HCT116 (cell line): ENCODE data around the gene KCND1. TPM values are rescaled to one million over a fixed set of nuclear protein-coding genes. Genes with fewer than 3 reads are reported as not detected.

Experiments
- ATAC-seq: fragments of 200-7000 bp; cut with Tn5 transposase; 2 replicates; pipeline ENCODE4 v1.9.1; 2020; ENCODE audit warnings: mild to moderate bottlenecking, moderate library complexity
- BruUV-seq: library from RNA; stranded (reverse); fragments of 400-500 nt; replicated peaks from 2 replicates; lab custom pipeline; 2021; lab: Mats Ljungman, UMichigan
- CTCF ChIA-PET: fragments of 300-600 bp; sonication (Branson Sonifier 250); formaldehyde crosslinking; loops from one replicate; lab custom pipeline; 2021; ENCODE audit warnings: antibody characterized with exemption; lab: Charles Lee
- POLR2A ChIA-PET: fragments of 300-600, 350-600 bp; sonication (Branson Sonifier 250); formaldehyde crosslinking; loops from one replicate; lab custom pipeline; 2021; ENCODE audit warnings: antibody characterized with exemption; lab: Charles Lee
- RAD21 ChIA-PET, 2 experiments: fragments of 300-600 bp; sonication (Branson Sonifier 250); formaldehyde crosslinking; loops; one replicate each; lab custom pipeline; 2023; ENCODE audit warnings: low total read pairs in 2 of 2; ENCODE audit not compliant: uncharacterized antibody in 2 of 2, unreplicated experiment in 2 of 2, low non-redundant PET in 1 of 2; lab: Charles Lee
- DNase-seq: peaks from one replicate; pipeline ENCODE4 v3.0.0-alpha.2; 2010; ENCODE audit warnings: low read depth, low spot score
- H2AFZ ChIP-seq: fragments of 200-600 bp; shearing (Covaris generic), sonication (generic); 2 replicates; pipeline ENCODE4 v1.6.1; 2017; ENCODE audit warnings: low read depth, mixed run types, mixed read lengths, antibody characterized with exemption, low read length; ENCODE audit not compliant: poor library complexity, severe bottlenecking
- H3K27ac ChIP-seq: 2 replicates; pipeline ENCODE4 v1.5.1; 2012; ENCODE audit warnings: low read depth, low read length
- H3K27me3 ChIP-seq: fragments of 200-600 bp; sonication (generic); 2 replicates; pipeline ENCODE4 v1.6.1; 2016; ENCODE audit warnings: mixed run types, low read length, mixed read lengths; ENCODE audit not compliant: insufficient read depth
- H3K36me3 ChIP-seq, 2 experiments: fragments of 200-500 bp in 1 of 2; fragments of 200-600 bp in 1 of 2; sonication (Bioruptor generic) in 1 of 2; sonication (generic) in 1 of 2; 2 replicates each; pipeline versions ENCODE4 v1.5.1 to v1.6.1; 2014 to 2016; ENCODE audit warnings: low read length in 2 of 2, inconsistent platforms in 1 of 2, mixed read lengths in 1 of 2, mixed run types in 1 of 2; ENCODE audit not compliant: insufficient read depth in 2 of 2, control insufficient read depth in 1 of 2
- H3K4me1 ChIP-seq, 2 experiments: fragments of 200-600 bp in 1 of 2; sonication (generic) in 1 of 2; 2 replicates each; pipeline versions ENCODE4 v1.5.1 to v1.6.1; 2012 to 2017; ENCODE audit warnings: low read length in 2 of 2, inconsistent platforms in 1 of 2, mild to moderate bottlenecking in 1 of 2, mixed read lengths in 1 of 2, mixed run types in 1 of 2, moderate library complexity in 1 of 2; ENCODE audit not compliant: insufficient read depth in 2 of 2, control insufficient read depth in 1 of 2
- H3K4me2 ChIP-seq: fragments of 200-600 bp; sonication (generic); 2 replicates; pipeline ENCODE4 v1.6.1; 2017; ENCODE audit warnings: mixed run types, low read length, mixed read lengths
- H3K4me3 ChIP-seq, 2 experiments: fragments of 200-600 bp in 1 of 2; sonication (generic) in 1 of 2; replicated peaks in 1 of 2; 2 replicates each; pipeline ENCODE4 v1.5.1; 2011 to 2016; ENCODE audit warnings: low read length in 2 of 2, control low read depth in 1 of 2, low read depth in 1 of 2, mild to moderate bottlenecking in 1 of 2, mixed read lengths in 1 of 2, mixed run types in 1 of 2
- H3K79me2 ChIP-seq: fragments of 200-600 bp; sonication (generic); 2 replicates; pipeline ENCODE4 v1.6.1; 2017; ENCODE audit warnings: mild to moderate bottlenecking, mixed run types, low read length, moderate library complexity, mixed read lengths; ENCODE audit not compliant: insufficient read depth
- H3K9ac ChIP-seq: fragments of 200-600 bp; sonication (generic); 2 replicates; pipeline ENCODE4 v1.6.1; 2016; ENCODE audit warnings: low read length, mixed read lengths
- H3K9me2 ChIP-seq: fragments of 200-600 bp; sonication (generic), shearing (Covaris generic); 2 replicates; pipeline ENCODE4 v1.6.1; 2017; ENCODE audit warnings: mixed run types, mild to moderate bottlenecking, moderate library complexity; ENCODE audit not compliant: insufficient read depth
- H3K9me3 ChIP-seq, 2 experiments: fragments of 200-500 bp in 1 of 2; fragments of 200-600 bp in 1 of 2; sonication (Bioruptor generic) in 1 of 2; sonication (generic) in 1 of 2; 2 replicates each; pipeline ENCODE4 v1.6.1; 2014 to 2017; ENCODE audit warnings: low read length in 2 of 2, mixed read lengths in 2 of 2, inconsistent platforms in 1 of 2, low read depth in 1 of 2, mild to moderate bottlenecking in 1 of 2, mixed run types in 1 of 2, moderate library complexity in 1 of 2; ENCODE audit not compliant: control insufficient read depth in 1 of 2, insufficient read depth in 1 of 2
- H4K20me1 ChIP-seq: fragments of 200-600 bp; sonication (generic), shearing (Covaris generic); 2 replicates; pipeline ENCODE4 v1.6.1; 2017; ENCODE audit warnings: mixed run types, mild to moderate bottlenecking, moderate library complexity; ENCODE audit not compliant: insufficient read depth
- CEBPB ChIP-seq: IDR thresholded peaks from 2 replicates; pipeline ENCODE4 v1.6.1; 2012; ENCODE audit warnings: low read depth
- EGR1 ChIP-seq: IDR thresholded peaks from 2 replicates; pipeline ENCODE4 v1.6.1; 2012; ENCODE audit warnings: low read depth
- EZH2phosphoT487 ChIP-seq: fragments of 200-600 bp; IDR thresholded peaks from 2 replicates; pipeline ENCODE4 v1.6.1; 2018; ENCODE audit warnings: antibody characterized with exemption, borderline replicate concordance
- JUND ChIP-seq: IDR thresholded peaks from 2 replicates; pipeline ENCODE4 v1.6.1; 2012
- POLR2A ChIP-seq: IDR thresholded peaks from 2 replicates; pipeline ENCODE4 v1.7.0; 2011; ENCODE audit warnings: borderline replicate concordance; ENCODE audit not compliant: insufficient read depth, insufficient read length; ENCODE audit errors: extremely low read depth
- POLR2AphosphoS5 ChIP-seq: IDR thresholded peaks from 2 replicates; pipeline ENCODE4 v1.6.1; 2011; ENCODE audit warnings: mild to moderate bottlenecking, low read depth, low read length, moderate library complexity
- RAD21 ChIP-seq: IDR thresholded peaks from 2 replicates; pipeline ENCODE4 v1.6.1; 2012; ENCODE audit warnings: low read depth, mild to moderate bottlenecking
- SP1 ChIP-seq: IDR thresholded peaks from 2 replicates; pipeline ENCODE4 v1.6.1; 2012; ENCODE audit warnings: low read depth
- SRF ChIP-seq: IDR thresholded peaks from 2 replicates; pipeline ENCODE4 v1.6.1; 2012; ENCODE audit warnings: low read depth
- TCF7L2 ChIP-seq: IDR thresholded peaks from 2 replicates; pipeline ENCODE4 v1.7.0; 2011; ENCODE audit warnings: borderline replicate concordance, inconsistent platforms; ENCODE audit not compliant: insufficient read depth, insufficient read length; ENCODE audit errors: extremely low read depth
- YY1 ChIP-seq: IDR thresholded peaks from 2 replicates; pipeline ENCODE4 v1.6.1; 2011; ENCODE audit warnings: low read length, low read depth, moderate library complexity, mild to moderate bottlenecking; ENCODE audit not compliant: insufficient replicate concordance; ENCODE audit errors: extremely low read depth
- ZFX ChIP-seq: fragments of 450-650 bp; IDR thresholded peaks from 2 replicates; pipeline ENCODE4 v1.6.1; 2017
- intact Hi-C: fragments of 100-400 bp; cut with micrococcal nuclease; formaldehyde crosslinking; loops from 2 replicates; pipeline ENCODE4 v1.10.0; 2022
- total RNA-seq: library from RNA; stranded (reverse); gene quantifications from one replicate; pipeline ENCODE4 v1.2.1, GENCODE V29; 2021; ENCODE audit not compliant: unreplicated experiment
- TF ChIP-seq, protein P1 (sequence below), 3 experiments: fragments of 200-600 bp in 1 of 3; sonication (generic) in 1 of 3; IDR thresholded peaks in 2 of 3; conservative IDR thresholded peaks in 1 of 3; 2 replicates each; pipeline ENCODE4 v1.5.1; 2012 to 2017; ENCODE audit warnings: low read depth in 2 of 3, low read length in 2 of 3, antibody characterized with exemption in 1 of 3, borderline replicate concordance in 1 of 3, control low read depth in 1 of 3, mild to moderate bottlenecking in 1 of 3, mixed read lengths in 1 of 3, mixed run types in 1 of 3, moderate library complexity in 1 of 3; ENCODE audit not compliant: insufficient read depth in 1 of 3
- TF ChIP-seq, protein P2 (sequence below): IDR thresholded peaks from 2 replicates; pipeline ENCODE4 v1.6.1; 2012
- TF ChIP-seq, protein P3 (sequence below): IDR thresholded peaks from 2 replicates; pipeline ENCODE4 v1.6.1; 2012

KCND1 gene
- total RNA-seq, 1 experiment from 2014 or later, result 5.5 TPM

DNA sequence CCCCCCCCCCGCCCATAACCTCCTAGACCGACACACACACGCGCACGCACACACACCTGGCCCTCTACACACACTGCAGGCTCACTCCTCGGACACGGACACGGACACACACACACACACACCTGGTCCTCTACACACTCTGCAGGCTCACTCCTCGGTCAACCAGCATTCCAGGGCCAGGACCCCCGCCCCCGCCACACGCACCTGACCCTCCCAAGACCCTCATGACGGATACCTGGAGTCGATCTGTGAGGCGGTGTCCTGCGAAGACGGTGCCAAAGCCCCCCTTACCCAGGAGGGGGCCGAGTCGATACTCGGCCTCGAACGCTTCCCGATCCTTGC is 53.4 kb downstream of the KCND1 start (continued):
- TF ChIP-seq, protein P1, sequence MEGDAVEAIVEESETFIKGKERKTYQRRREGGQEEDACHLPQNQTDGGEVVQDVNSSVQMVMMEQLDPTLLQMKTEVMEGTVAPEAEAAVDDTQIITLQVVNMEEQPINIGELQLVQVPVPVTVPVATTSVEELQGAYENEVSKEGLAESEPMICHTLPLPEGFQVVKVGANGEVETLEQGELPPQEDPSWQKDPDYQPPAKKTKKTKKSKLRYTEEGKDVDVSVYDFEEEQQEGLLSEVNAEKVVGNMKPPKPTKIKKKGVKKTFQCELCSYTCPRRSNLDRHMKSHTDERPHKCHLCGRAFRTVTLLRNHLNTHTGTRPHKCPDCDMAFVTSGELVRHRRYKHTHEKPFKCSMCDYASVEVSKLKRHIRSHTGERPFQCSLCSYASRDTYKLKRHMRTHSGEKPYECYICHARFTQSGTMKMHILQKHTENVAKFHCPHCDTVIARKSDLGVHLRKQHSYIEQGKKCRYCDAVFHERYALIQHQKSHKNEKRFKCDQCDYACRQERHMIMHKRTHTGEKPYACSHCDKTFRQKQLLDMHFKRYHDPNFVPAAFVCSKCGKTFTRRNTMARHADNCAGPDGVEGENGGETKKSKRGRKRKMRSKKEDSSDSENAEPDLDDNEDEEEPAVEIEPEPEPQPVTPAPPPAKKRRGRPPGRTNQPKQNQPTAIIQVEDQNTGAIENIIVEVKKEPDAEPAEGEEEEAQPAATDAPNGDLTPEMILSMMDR (IDR thresholded peaks at IDR 0.05 in 2 of 3, conservative IDR thresholded peaks at IDR 0.05 in 1 of 3; ENCODE audit: borderline replicate concordance in 1 of 3, insufficient read depth in 1 of 3, low read depth in 2 of 3, low read length in 2 of 3), result no peak
- TF ChIP-seq EGR1, result no peak
- no peak for TF ChIP-seq POLR2AphosphoS5
- TF ChIP-seq YY1, result no peak
- TF ChIP-seq POLR2A, result no peak

DNA sequence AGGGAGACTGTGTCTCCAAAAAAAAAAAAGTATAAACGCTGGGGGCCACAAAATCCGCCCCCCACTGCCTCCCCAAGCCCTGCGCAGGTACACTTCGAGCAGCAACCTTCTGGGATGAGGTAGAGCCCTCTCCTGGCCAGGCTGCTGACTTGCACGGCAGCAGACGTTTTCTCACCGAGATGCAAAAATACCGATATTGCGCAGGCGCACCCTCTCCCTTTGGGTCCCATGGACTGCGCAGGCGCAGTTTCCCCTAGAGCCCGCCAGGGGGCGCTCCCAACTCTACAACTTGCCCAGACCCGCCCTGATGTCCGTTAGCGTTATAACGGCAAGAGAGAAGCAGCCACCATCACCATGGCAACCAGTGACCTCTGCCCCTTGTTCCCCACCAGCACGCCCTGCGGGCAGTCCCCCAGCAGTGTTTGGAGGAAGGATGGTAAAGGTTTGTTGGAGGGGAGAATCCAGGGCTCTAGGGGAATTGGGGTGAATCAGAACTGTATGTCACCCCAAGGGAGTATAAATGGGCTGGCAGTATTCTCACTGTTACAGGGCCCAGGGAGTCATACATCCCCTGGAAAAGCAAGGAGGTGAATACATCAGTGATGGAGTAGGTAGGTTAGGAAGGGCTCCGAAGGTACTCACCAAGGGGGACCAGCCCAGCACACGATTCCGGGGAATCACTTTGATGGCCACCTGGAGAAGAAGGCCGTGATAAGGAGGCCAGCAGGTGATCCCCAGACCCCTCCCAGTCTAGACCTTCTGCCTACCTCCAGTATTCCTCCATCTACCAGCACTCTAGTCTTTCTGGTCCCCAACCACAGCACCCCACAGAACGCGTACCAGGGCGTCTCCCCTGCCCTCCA is 54.3 kb downstream of the KCND1 start:
- Histone ChIP-seq H3K36me3 (peaks cover 7 to 12% of the 10 kb centered on the region in 2 experiments; a peak in 3 of 4 replicates), H3K4me1 (peaks cover 5 to 25% of the 10 kb centered on the region in 2 experiments), H3K9me2 (no peaks in the 10 kb centered on the region), H3K4me2 (peak overlapping the region; percentile 79), H3K4me3 (peak overlapping the region; percentile 63 to 69), H2AFZ (no peak overlapping the region), H3K79me2 (peaks cover 32% of the 10 kb centered on the region), H3K27ac (peak overlapping the region; percentile 78), H3K9me3 (no peaks in the 10 kb centered on the region), H4K20me1 (no peaks in the 10 kb centered on the region), H3K27me3 (no peaks in the 10 kb centered on the region), H3K9ac (peak overlapping the region; percentile 86; the same call in 1 of the 2 replicates)
- ATAC-seq (peak; percentile 69), DNase-seq (peak; percentile 74)
- intact Hi-C loops, result loop anchor here (2.0 to 5.0 kb wide), 3 partner anchors 39 to 269 kb away; partner anchors contain the start of genes GLOD5 and OTUD5
- BruUV-seq, result TSS peak; percentile 26
- ChIA-PET RAD21 (no interaction called here), CTCF (interaction anchor here (0.7 to 1.0 kb wide), 2 partner anchors 10 to 26 kb away, joined by 3 read pairs; no protein-coding TSS in a partner anchor), POLR2A (no interaction called here)
- TF ChIP-seq SRF (no peak), SP1 (no peak), EZH2phosphoT487 (no peak), JUND (no peak), ZFX (no peak), CEBPB (no peak), EGR1 (no peak), RAD21 (no peak), POLR2AphosphoS5 (peak; percentile 16; the same call in 1 of the 2 replicates), TCF7L2 (no peak), YY1 (no peak)
- TF ChIP-seq, protein P1 (IDR thresholded peaks at IDR 0.05 in 2 of 3, conservative IDR thresholded peaks at IDR 0.05 in 1 of 3; ENCODE audit: borderline replicate concordance in 1 of 3, insufficient read depth in 1 of 3, low read depth in 2 of 3, low read length in 2 of 3), result peak in 2 of 3 experiments; percentile 82 to 87; a peak in 4 of 6 replicates
- TF ChIP-seq, protein P2, sequence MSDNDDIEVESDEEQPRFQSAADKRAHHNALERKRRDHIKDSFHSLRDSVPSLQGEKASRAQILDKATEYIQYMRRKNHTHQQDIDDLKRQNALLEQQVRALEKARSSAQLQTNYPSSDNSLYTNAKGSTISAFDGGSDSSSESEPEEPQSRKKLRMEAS, result no peak
- TF ChIP-seq, protein P3, sequence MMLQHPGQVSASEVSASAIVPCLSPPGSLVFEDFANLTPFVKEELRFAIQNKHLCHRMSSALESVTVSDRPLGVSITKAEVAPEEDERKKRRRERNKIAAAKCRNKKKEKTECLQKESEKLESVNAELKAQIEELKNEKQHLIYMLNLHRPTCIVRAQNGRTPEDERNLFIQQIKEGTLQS, result no peak
